ENCODE measurements around the gene SASS6.

DNA sequence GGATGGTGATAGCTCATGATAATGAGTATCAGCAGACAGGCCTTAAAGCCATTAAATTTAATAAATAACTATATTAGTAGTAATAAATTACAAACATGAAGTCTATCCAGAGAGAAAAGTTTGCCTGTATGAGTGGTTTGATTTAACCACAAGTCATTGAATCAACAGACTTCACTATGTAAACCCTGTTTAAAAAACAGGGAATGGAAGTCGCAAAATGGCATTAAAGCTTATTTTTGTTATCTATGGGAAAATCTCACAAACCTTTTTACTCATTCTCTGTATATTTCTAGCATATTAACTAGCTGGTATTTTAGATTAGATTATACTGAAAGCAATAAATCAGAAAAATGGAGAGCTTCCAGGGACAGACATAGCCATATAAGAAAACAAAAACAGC is 45.3 kb downstream of the SASS6 start:
- TF ChIP-seq, protein P1, sequence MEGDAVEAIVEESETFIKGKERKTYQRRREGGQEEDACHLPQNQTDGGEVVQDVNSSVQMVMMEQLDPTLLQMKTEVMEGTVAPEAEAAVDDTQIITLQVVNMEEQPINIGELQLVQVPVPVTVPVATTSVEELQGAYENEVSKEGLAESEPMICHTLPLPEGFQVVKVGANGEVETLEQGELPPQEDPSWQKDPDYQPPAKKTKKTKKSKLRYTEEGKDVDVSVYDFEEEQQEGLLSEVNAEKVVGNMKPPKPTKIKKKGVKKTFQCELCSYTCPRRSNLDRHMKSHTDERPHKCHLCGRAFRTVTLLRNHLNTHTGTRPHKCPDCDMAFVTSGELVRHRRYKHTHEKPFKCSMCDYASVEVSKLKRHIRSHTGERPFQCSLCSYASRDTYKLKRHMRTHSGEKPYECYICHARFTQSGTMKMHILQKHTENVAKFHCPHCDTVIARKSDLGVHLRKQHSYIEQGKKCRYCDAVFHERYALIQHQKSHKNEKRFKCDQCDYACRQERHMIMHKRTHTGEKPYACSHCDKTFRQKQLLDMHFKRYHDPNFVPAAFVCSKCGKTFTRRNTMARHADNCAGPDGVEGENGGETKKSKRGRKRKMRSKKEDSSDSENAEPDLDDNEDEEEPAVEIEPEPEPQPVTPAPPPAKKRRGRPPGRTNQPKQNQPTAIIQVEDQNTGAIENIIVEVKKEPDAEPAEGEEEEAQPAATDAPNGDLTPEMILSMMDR (IDR thresholded peaks at IDR 0.05) = no peak
- no peak for TF ChIP-seq POLR2A (IDR thresholded peaks at IDR 0.05)
- TF ChIP-seq EP300 (IDR thresholded peaks at IDR 0.05) = no peak

Data from stomach (tissue), 4 donors.